Keratinocyte (primary cell): ENCODE results near the gene ZNF586. TPM values are rescaled to one million over a fixed set of nuclear protein-coding genes. Genes with fewer than 3 reads are reported as not detected.

Source experiments
- DNase-seq: peaks from one replicate; pipeline ENCODE4 v3.0.0-alpha.2; 2011; ENCODE audit warnings: low read depth, missing footprints, low spot score
- FAIRE-seq: peaks from 2 replicates; lab custom pipeline; 2011; peaks lifted over from hg19 to GRCh38; lab: Jason Lieb, UNC
- H2AFZ ChIP-seq: 2 replicates; pipeline ENCODE4 v1.6.0; 2012; ENCODE audit warnings: low read length, control low read depth, inconsistent platforms; ENCODE audit not compliant: control insufficient read depth
- H3K27ac ChIP-seq: 2 replicates; pipeline ENCODE4 v1.5.1; 2011; ENCODE audit warnings: low read length; ENCODE audit not compliant: control insufficient read depth, insufficient read depth
- H3K27me3 ChIP-seq: 3 replicates; pipeline ENCODE4 v1.6.0; 2011; ENCODE audit warnings: low read length; ENCODE audit not compliant: control insufficient read depth, insufficient read depth; ENCODE audit errors: extremely low read depth
- H3K36me3 ChIP-seq, 2 experiments: 2 replicates in 1 of 2; 3 replicates in 1 of 2; pipeline ENCODE4 v1.5.1; 2011; ENCODE audit warnings: low read length in 2 of 2, mild to moderate bottlenecking in 1 of 2; ENCODE audit not compliant: control insufficient read depth in 2 of 2, insufficient read depth in 2 of 2; ENCODE audit errors: extremely low read depth in 1 of 2
- H3K4me1 ChIP-seq: 3 replicates; pipeline ENCODE4 v1.5.1; 2011; ENCODE audit warnings: low read length; ENCODE audit not compliant: control insufficient read depth, insufficient read depth; ENCODE audit errors: extremely low read depth
- H3K4me2 ChIP-seq: 3 replicates; pipeline ENCODE4 v1.6.0; 2011; ENCODE audit warnings: low read depth, low read length; ENCODE audit not compliant: control insufficient read depth, insufficient read depth; ENCODE audit errors: extremely low read depth
- H3K4me3 ChIP-seq, 3 experiments: fragments of 200-600 bp in 1 of 3; sonication (generic) in 1 of 3; 2 replicates in 2 of 3; 3 replicates in 1 of 3; pipeline ENCODE4 v1.5.1; 2011 to 2016; ENCODE audit warnings: low read length in 3 of 3, mild to moderate bottlenecking in 3 of 3, control low read depth in 2 of 3, inconsistent platforms in 1 of 3, low read depth in 1 of 3, mixed read lengths in 1 of 3, mixed run types in 1 of 3, moderate library complexity in 1 of 3; ENCODE audit not compliant: control insufficient read depth in 2 of 3, insufficient read depth in 2 of 3; ENCODE audit errors: extremely low read depth in 1 of 3
- H3K79me2 ChIP-seq: 2 replicates; pipeline ENCODE4 v1.6.0; 2012; ENCODE audit warnings: low read length; ENCODE audit not compliant: control insufficient read depth, insufficient read depth
- H3K9ac ChIP-seq: 3 replicates; pipeline ENCODE4 v1.6.0; 2011; ENCODE audit warnings: low read length; ENCODE audit not compliant: control insufficient read depth, insufficient read depth; ENCODE audit errors: extremely low read depth
- H3K9me1 ChIP-seq: 3 replicates; pipeline ENCODE4 v1.6.0; 2011; ENCODE audit warnings: low read length; ENCODE audit not compliant: control insufficient read depth, insufficient read depth; ENCODE audit errors: extremely low read depth
- H3K9me3 ChIP-seq: 2 replicates; pipeline ENCODE4 v1.5.1; 2012; ENCODE audit warnings: low read depth, low read length; ENCODE audit not compliant: control insufficient read depth
- H4K20me1 ChIP-seq: 3 replicates; pipeline ENCODE4 v1.6.0; 2011; ENCODE audit warnings: low read length; ENCODE audit not compliant: control insufficient read depth, insufficient read depth; ENCODE audit errors: extremely low read depth
- CTCF ChIP-seq, 3 experiments: IDR thresholded peaks in 1 of 3; conservative IDR thresholded peaks in 1 of 3; optimal IDR thresholded peaks in 1 of 3; 2 replicates in 2 of 3; 3 replicates in 1 of 3; pipeline versions ENCODE3 to v1.5.1; 2011; ENCODE audit warnings: low read length in 3 of 3, mild to moderate bottlenecking in 3 of 3, moderate library complexity in 2 of 3, control low read depth in 1 of 3, inconsistent platforms in 1 of 3; ENCODE audit not compliant: insufficient read depth in 2 of 3; ENCODE audit errors: extremely low read depth in 1 of 3
- EZH2 ChIP-seq: IDR thresholded peaks from one replicate; pipeline ENCODE4 v1.6.1; 2012; ENCODE audit warnings: inconsistent platforms, mild to moderate bottlenecking, low read length, moderate library complexity
- dilution Hi-C: fragments of 300-500 bp; cut with MboI; formaldehyde crosslinking; loops from one replicate; pipeline ENCODE4 v1.7.0; 2020; ENCODE audit warnings: low sequenced_read_pairs; ENCODE audit not compliant: extremely low pct_ligation_motif_present
- polyA plus RNA-seq, 5 experiments: library from polyadenylated mRNA; depleted of rRNA in 3 of 5; stranded (reverse) in 3 of 5; stranded (forward) in 1 of 5; unstranded in 1 of 5; fragments of >200 nt; gene quantifications; 1 replicate in 1 of 5; 2 replicates in 3 of 5; 3 replicates in 1 of 5; pipeline versions ENCODE4 v1.2.1 to v1.2.3, GENCODE V29; 2011 to 2012; ENCODE audit warnings: missing spikeins in 2 of 5, low read depth in 1 of 5, low replicate concordance in 1 of 5

The ZNF586 gene
- polyA plus RNA-seq, 1 donor (not counting 4 experiments of a cell fraction or from before 2014, with no cell fraction given), result 9.6 TPM

DNA sequence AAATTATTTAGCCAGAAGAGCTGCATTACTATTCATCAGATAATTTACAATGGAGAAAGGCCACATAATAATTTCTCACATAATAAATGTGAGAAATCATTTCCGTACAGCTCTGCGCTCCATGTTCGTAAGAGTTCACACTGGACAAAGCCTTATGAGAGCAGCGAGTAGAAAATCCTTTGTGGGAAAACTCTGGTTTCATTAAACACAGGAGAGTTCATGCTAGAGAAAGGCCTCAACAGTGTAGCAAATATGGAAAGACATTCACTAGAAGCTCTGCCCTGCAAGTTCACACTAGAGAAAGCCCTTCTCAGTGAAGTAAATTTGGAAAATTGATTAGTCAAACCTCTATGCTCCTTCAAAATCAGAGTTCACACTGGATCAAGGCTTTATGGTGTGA lies 14.4 kb upstream of the ZNF586 start:
- Histone ChIP-seq H3K36me3 (peaks cover 38 to 39% of the 10 kb centered on the region in 2 experiments), H3K27ac (no peak overlapping the region), H3K79me2 (peaks cover 10% of the 10 kb centered on the region), H3K4me2 (no peak overlapping the region), H3K4me3 (no peak overlapping the region), H3K9me3 (no peaks in the 10 kb centered on the region), H4K20me1 (no peaks in the 10 kb centered on the region), H3K9ac (no peak overlapping the region), H2AFZ (no peak overlapping the region), H3K9me1 (no peaks in the 10 kb centered on the region), H3K27me3 (no peaks in the 10 kb centered on the region), H3K4me1 (no peaks in the 10 kb centered on the region)
- TF ChIP-seq CTCF (optimal IDR thresholded peaks at IDR 0.05 in 1 of 3, IDR thresholded peaks at IDR 0.05 in 1 of 3, conservative IDR thresholded peaks at IDR 0.05 in 1 of 3; ENCODE audit: extremely low read depth in 1 of 3, insufficient read depth in 2 of 3, low read length in 3 of 3), result no peak
- TF ChIP-seq EZH2, result no peak
- dilution Hi-C loops, result no loop called here
- FAIRE-seq, result no peak
- no peak for DNase-seq

DNA sequence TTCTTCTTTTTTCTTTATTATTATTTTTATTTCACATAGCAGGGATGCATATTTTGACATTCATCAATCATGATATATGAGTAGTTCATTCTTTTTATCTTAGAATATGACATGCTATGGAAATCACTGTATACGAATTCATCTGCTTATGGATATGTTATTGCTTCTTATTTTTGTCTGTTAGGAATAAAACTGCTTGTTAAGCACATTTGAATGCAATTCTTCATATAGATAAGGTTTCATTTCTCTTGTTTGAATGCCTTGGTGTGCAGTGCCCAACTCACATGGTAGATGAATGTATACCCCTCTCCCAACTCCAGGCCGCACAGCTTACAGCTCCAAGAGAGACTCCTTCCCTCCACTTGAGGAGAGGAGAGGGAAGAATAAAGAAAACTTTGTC lies 11.5 kb upstream of the ZNF586 start:
- Histone ChIP-seq H3K4me2 (no peak overlapping the region), H3K9me1 (no peaks in the 10 kb centered on the region), H3K4me1 (no peaks in the 10 kb centered on the region), H2AFZ (no peak overlapping the region), H3K27ac (no peak overlapping the region), H3K27me3 (no peaks in the 10 kb centered on the region), H3K4me3 (no peak overlapping the region), H3K36me3 (peaks cover 30 to 32% of the 10 kb centered on the region in 2 experiments), H3K79me2 (peaks cover 3% of the 10 kb centered on the region), H4K20me1 (no peaks in the 10 kb centered on the region), H3K9ac (no peak overlapping the region), H3K9me3 (no peaks in the 10 kb centered on the region)
- DNase-seq, result no peak
- dilution Hi-C loops, result no loop called here
- TF ChIP-seq EZH2 (no peak), CTCF (optimal IDR thresholded peaks at IDR 0.05 in 1 of 3, IDR thresholded peaks at IDR 0.05 in 1 of 3, conservative IDR thresholded peaks at IDR 0.05 in 1 of 3; ENCODE audit: extremely low read depth in 1 of 3, insufficient read depth in 2 of 3, low read length in 3 of 3) (no peak)
- FAIRE-seq, result no peak
